Left renal pelvis (tissue), 4 donors: ENCODE results near the gene HUS1. TPM values are rescaled to one million over a fixed set of nuclear protein-coding genes. Genes with fewer than 3 reads are reported as not detected.
"Not testable (repeated sequence)": the region's sequence is repeated elsewhere in the genome, so short reads cannot be mapped to it uniquely, and the experiment has no call there.

ENCODE experiments used
- DNase-seq, 4 donors: peaks; one replicate each; pipeline ENCODE4 v3.0.0-alpha.2; 2013; ENCODE audit warnings: low read depth in 4 of 4, low spot score in 3 of 4
- polyA plus RNA-seq, 4 donors: library from polyadenylated mRNA; unstranded; fragments of 120-200 nt; gene quantifications; one replicate each; pipeline ENCODE4 v1.2.1, GENCODE V29; 2013; ENCODE audit not compliant: insufficient read length in 4 of 4

Gene HUS1
- polyA plus RNA-seq, 4 donors, result 19.1 to 25.0 (median 23.3) TPM

- peak in 3 of 4 donors; percentile 31 to 37 (median 36) for DNase-seq
Measured at GRCh38 chr7:47945261-47946015, 34.0 kb downstream of the HUS1 start.

GRCh38 chr7:47944536-47945260, 34.7 kb downstream of the HUS1 start:
- DNase-seq, result no peak

GRCh38 chr7:47943676-47944474, 35.5 kb downstream of the HUS1 start:
- DNase-seq, result no peak

GRCh38 chr7:47942651-47943050, 36.8 kb downstream of the HUS1 start:
- not testable (repeated sequence) for DNase-seq

- DNase-seq, result no peak
Measured at GRCh38 chr7:47942132-47942531, 37.3 kb downstream of the HUS1 start.

- DNase-seq, result no peak
Measured at GRCh38 chr7:47941136-47941844, 38.1 kb downstream of the HUS1 start.

- no peak for DNase-seq
Measured at GRCh38 chr7:47940088-47941013, 39.1 kb downstream of the HUS1 start.

GRCh38 chr7:47939425-47940036, 39.9 kb downstream of the HUS1 start:
- DNase-seq, result no peak

GRCh38 chr7:47938574-47939165, 40.7 kb downstream of the HUS1 start:
- DNase-seq, result no peak

- no peak for DNase-seq
Measured at GRCh38 chr7:47937711-47938573, 41.5 kb downstream of the HUS1 start.

GRCh38 chr7:47937065-47937687, 42.2 kb downstream of the HUS1 start:
- no peak for DNase-seq

GRCh38 chr7:47936323-47936722, 43.1 kb downstream of the HUS1 start:
- DNase-seq, result no peak

GRCh38 chr7:47935336-47935735, 44.1 kb downstream of the HUS1 start:
- no peak for DNase-seq

GRCh38 chr7:47934831-47935230, 44.6 kb downstream of the HUS1 start:
- no peak for DNase-seq

- DNase-seq, result no peak
Measured at GRCh38 chr7:47933215-47933614, 46.2 kb downstream of the HUS1 start.

GRCh38 chr7:47932466-47933037, 46.9 kb downstream of the HUS1 start:
- DNase-seq, result no peak

- no peak for DNase-seq
Measured at GRCh38 chr7:47932016-47932415, 47.4 kb downstream of the HUS1 start.
